Activated CD8-positive, alpha-beta memory T cell treated with anti-CD3 and anti-CD28 coated beads for 24 hours (primary cell): Measurements from ENCODE around the gene SRRM4.

Source experiments
- DNase-seq: peaks from one replicate; pipeline ENCODE4 v3.0.0-alpha.2; 2020

The SRRM4 gene

DNA sequence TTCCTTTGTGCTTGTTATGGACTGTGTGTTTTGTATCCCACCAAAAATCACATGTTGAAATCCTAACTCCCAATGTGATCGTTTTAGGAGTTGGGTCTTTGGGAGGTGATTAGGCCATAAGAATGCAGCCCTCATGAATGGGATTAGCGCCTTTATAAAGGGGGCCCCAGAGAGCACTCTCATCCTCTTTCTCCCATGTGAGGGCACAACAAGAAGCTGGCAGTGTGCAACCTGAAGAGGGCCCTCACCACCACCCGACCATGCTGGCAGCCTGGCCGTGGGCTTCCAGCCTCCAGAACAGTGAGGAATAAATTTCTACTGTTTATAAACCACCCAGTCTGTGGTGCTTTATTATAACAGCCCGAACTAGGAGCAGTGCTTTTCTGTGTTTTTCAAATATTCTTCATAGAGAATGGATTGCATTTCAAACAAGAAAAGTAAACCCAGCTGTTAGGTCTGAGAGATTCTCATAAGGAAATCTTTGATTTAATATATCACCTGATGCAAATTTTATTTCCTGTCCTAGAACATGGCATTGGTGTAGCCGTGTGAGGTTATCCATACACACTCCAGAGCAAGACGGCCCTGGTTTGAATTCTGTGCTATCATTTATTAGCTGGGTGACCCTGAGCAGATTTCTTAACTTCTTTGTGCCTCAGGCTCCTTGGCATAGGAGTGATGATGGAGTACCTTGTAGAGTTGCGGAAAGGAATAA, 225.2 kb downstream of the SRRM4 start:
- DNase-seq: no peak

DNA sequence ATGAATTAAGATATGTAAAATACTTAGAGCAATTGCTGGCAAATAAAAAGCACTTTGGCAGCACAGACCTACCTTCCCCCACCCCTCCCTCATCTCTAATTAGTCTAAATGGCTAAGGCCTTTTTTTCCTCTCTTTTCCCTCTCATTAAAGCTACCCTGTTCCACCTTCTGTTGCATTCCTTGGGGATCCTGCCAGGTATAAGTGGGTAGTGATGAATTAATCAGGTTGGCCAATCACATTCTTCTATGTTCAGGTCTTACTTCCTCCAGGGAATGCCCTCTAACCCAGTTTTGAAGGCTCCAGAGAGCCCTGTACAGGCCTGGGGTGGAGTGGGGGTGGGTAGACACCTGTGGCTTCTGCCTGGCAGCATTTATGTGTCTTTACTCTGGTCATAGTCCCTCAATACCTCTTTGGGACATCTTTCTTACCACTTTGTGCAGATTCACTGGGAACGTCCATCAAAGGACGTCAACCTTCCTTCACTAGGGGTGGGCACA, 225.8 kb downstream of the SRRM4 start:
- DNase-seq: no peak

DNA sequence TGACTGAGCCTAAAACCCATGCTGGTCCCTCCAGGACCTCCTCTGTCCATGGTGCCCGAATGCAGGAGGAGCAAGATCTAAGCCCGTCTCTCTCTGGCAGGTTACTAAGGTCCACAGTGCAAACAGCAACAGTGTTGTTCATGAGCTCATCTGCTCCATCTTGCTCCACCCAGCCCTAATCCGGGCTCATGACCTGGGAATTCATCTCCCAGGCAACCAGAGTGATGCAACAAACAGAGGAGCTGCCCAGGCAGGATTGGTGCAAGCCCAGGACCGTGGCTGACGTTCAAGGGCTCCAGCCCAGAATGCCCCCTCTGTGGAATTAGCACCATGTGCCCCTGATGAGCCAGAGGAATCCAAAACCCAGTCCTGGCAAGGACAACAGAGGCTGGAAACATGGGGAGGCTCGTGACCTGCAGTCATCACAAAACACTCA, 227.3 kb downstream of the SRRM4 start:
- no peak for DNase-seq

DNA sequence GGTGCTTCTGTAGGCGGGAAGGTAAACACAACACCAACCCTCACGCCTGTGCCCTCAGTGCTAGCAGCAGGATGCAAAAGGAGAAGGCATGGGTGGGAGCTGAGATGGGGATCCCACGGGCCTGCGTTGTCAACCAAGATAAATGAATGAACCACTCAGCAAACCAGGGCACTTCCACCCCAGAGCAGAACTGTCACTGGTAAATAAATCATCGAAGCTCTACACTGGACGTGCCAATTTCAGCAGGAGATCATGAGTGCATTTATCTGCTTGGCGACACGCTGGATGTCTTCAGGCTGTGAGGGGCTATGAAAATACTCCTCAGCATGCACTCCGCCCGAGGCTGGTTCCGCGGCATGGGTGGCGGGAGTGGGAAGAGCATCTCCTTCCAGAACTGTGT, 230.5 kb downstream of the SRRM4 start:
- DNase-seq: no peak
